Measurements from ENCODE around the gene FAM13C.

DNA sequence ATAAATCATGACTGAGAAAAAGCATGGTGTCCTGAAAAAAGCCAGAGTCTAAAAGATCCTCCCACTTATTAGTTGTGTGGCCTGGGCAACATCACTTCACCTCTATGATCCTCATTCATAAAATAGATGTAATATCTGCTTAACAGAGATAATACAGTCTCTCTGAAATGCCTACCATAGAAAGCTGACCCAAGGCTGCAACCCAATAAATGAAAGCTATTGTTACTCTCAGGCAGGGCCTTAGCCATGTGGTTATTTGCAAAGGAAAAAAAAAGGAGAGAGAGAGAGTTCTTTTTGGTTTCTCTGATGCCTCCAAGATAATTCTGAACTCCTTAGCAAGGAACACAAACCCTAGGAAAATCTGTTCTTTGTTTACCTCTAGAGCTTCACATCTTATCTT is 7.9 kb downstream of the FAM13C start:
- TF ChIP-seq FOXP2 (optimal IDR thresholded peaks at IDR 0.05; ENCODE audit: control extremely low read depth, extremely low read length, insufficient read depth) (no peak), EZH2 (IDR thresholded peaks at IDR 0.05) (no peak), POLR2AphosphoS5 (IDR thresholded peaks at IDR 0.05; ENCODE audit: borderline replicate concordance, low read depth, low read length) (no peak)
